Choroid plexus epithelial cell (primary cell): ENCODE data around the gene METTL22.

Experiments
- DNase-seq: peaks from one replicate; pipeline ENCODE4 v3.0.0-alpha.2; 2010; ENCODE audit warnings: low read depth
- H3K4me3 ChIP-seq: 2 replicates; pipeline ENCODE4 v1.5.1; 2011; ENCODE audit warnings: low read depth, mild to moderate bottlenecking, control low read depth, low read length, moderate library complexity
- CTCF ChIP-seq: conservative IDR thresholded peaks from 2 replicates; pipeline ENCODE4 v1.5.1; 2011; ENCODE audit warnings: low read depth, mild to moderate bottlenecking, control low read depth, inconsistent platforms, low read length, moderate library complexity

The METTL22 gene

GRCh38 chr16:8611886-8612600, 9.5 kb upstream of the METTL22 start:
- DNase-seq, result peak; percentile 60

GRCh38 chr16:8614435-8615029, 7.0 kb upstream of the METTL22 start:
- no peak for DNase-seq
- H3K4me3 ChIP-seq, result no peak overlapping the region
- TF ChIP-seq CTCF, result no peak

More at GRCh38 chr16:8611886-8612600, 9.5 kb upstream of the METTL22 start:
- peak; percentile 16 for TF ChIP-seq CTCF
- no peak overlapping the region for H3K4me3 ChIP-seq

GRCh38 chr16:8619671-8620370, 1.7 kb upstream of the METTL22 start:
- DNase-seq, result peak; percentile 14
- no peak for TF ChIP-seq CTCF
- H3K4me3 ChIP-seq, result no peak overlapping the region

GRCh38 chr16:8620535-8620934, 963 bp upstream of the METTL22 start:
- TF ChIP-seq CTCF, result no peak
- no peak overlapping the region for H3K4me3 ChIP-seq
- peak; percentile 21 for DNase-seq

GRCh38 chr16:8621222-8621571, 301 bp upstream of the METTL22 start:
- DNase-seq, result no peak
- H3K4me3 ChIP-seq, result peak overlapping the region; percentile 98
- no peak for TF ChIP-seq CTCF

- TF ChIP-seq CTCF, result no peak
- no peak for DNase-seq
- H3K4me3 ChIP-seq, result peak overlapping the region; percentile 98
These were observed 788 bp downstream of the METTL22 start for GRCh38 chr16:8622315-8622656.

GRCh38 chr16:8623634-8624033, 2.1 kb downstream of the METTL22 start:
- H3K4me3 ChIP-seq, result no peak overlapping the region
- peak; percentile 40 for DNase-seq
- no peak for TF ChIP-seq CTCF
